Peyer's patch (tissue), 4 donors: Measurements from ENCODE around the gene RCOR3.

Source experiments
- POLR2A ChIP-seq, 2 donors: fragments of 450-650 bp; IDR thresholded peaks; one replicate each; pipeline ENCODE4 v1.5.1; 2017; ENCODE audit warnings: antibody characterized with exemption in 2 of 2, mild to moderate bottlenecking in 2 of 2, moderate library complexity in 2 of 2
- TF ChIP-seq, protein P1 (sequence below), 6 experiments: fragments of 450-650 bp in 4 of 6; fragments of 200-600 bp in 2 of 6; sonication (generic) in 1 of 6; IDR thresholded peaks; one replicate each; pipeline ENCODE4 v1.5.1; 2017 to 2019; ENCODE audit warnings: antibody characterized with exemption in 6 of 6, mild to moderate bottlenecking in 3 of 6, moderate library complexity in 1 of 6

GRCh38 chr1:211285196-211285595 lies 26.0 kb downstream of the RCOR3 start:
- TF ChIP-seq POLR2A (IDR thresholded peaks at IDR 0.05): no peak
- TF ChIP-seq, protein P1, sequence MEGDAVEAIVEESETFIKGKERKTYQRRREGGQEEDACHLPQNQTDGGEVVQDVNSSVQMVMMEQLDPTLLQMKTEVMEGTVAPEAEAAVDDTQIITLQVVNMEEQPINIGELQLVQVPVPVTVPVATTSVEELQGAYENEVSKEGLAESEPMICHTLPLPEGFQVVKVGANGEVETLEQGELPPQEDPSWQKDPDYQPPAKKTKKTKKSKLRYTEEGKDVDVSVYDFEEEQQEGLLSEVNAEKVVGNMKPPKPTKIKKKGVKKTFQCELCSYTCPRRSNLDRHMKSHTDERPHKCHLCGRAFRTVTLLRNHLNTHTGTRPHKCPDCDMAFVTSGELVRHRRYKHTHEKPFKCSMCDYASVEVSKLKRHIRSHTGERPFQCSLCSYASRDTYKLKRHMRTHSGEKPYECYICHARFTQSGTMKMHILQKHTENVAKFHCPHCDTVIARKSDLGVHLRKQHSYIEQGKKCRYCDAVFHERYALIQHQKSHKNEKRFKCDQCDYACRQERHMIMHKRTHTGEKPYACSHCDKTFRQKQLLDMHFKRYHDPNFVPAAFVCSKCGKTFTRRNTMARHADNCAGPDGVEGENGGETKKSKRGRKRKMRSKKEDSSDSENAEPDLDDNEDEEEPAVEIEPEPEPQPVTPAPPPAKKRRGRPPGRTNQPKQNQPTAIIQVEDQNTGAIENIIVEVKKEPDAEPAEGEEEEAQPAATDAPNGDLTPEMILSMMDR (IDR thresholded peaks at IDR 0.05): no peak
